ENCODE measurements around the gene SELENOS.

DNA sequence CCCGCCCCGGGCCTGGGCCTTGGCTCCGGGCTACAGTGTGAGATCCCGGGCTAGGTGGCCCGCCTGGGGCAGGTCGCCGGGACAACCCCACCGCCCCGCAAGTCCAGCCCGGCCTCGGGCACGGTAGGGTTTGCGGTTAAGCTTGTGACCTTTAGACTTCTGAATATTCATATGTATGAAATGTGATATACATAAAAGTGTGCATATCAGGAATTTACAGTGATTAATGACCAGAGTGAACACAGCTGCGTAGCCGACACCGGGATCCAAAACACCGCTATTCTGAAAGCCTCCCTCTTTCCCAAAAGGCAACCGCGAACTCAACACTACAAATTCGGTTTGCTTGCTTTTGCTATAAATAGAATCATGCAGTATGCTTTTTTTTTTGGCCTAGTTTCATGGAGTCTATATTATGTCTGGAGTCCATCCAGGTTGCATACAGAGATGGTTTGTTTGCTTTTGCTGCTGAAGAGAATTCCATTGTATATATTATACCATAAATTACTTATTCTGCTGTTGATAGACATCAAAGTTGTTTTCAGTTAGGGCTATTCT lies 18.4 kb upstream of the SELENOS start:
- no peak for TF ChIP-seq POLR2A (IDR thresholded peaks at IDR 0.05)
- TF ChIP-seq, protein P1, sequence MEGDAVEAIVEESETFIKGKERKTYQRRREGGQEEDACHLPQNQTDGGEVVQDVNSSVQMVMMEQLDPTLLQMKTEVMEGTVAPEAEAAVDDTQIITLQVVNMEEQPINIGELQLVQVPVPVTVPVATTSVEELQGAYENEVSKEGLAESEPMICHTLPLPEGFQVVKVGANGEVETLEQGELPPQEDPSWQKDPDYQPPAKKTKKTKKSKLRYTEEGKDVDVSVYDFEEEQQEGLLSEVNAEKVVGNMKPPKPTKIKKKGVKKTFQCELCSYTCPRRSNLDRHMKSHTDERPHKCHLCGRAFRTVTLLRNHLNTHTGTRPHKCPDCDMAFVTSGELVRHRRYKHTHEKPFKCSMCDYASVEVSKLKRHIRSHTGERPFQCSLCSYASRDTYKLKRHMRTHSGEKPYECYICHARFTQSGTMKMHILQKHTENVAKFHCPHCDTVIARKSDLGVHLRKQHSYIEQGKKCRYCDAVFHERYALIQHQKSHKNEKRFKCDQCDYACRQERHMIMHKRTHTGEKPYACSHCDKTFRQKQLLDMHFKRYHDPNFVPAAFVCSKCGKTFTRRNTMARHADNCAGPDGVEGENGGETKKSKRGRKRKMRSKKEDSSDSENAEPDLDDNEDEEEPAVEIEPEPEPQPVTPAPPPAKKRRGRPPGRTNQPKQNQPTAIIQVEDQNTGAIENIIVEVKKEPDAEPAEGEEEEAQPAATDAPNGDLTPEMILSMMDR (IDR thresholded peaks at IDR 0.05) = no peak
